Transverse colon (tissue), 4 donors: ENCODE data around the gene UNCX.

ENCODE experiments used
- CTCF ChIP-seq, 5 experiments: fragments of 200-600 bp in 3 of 5; fragments of 450-650 bp in 2 of 5; sonication (generic) in 3 of 5; IDR thresholded peaks; 1 replicate in 2 of 5; 2 replicates in 3 of 5; pipeline ENCODE4 v1.5.1; 2016 to 2017; ENCODE audit warnings: antibody characterized with exemption in 5 of 5, inconsistent platforms in 3 of 5, mild to moderate bottlenecking in 2 of 5, moderate library complexity in 1 of 5
- POLR2A ChIP-seq: fragments of 450-650 bp; IDR thresholded peaks from one replicate; pipeline ENCODE4 v1.6.1; 2016; ENCODE audit warnings: antibody characterized with exemption, mild to moderate bottlenecking, moderate library complexity
- POLR2AphosphoS5 ChIP-seq, 3 donors: sonication (generic); formaldehyde crosslinking; IDR thresholded peaks; one replicate each; pipeline ENCODE4 v1.6.1; 2016; ENCODE audit warnings: antibody characterized with exemption in 3 of 3

- TF ChIP-seq CTCF (IDR thresholded peaks at IDR 0.05) (no peak), POLR2AphosphoS5 (IDR thresholded peaks at IDR 0.05) (no peak), POLR2A (no peak)
Measured at GRCh38 chr7:1187127-1187526, 45.5 kb upstream of the UNCX start.
